Measurements from ENCODE around the gene TBCD.

GRCh38 chr17:82729479-82730260 is 22.2 kb upstream of the TBCD start:
- TF ChIP-seq EZH2 (IDR thresholded peaks at IDR 0.05; ENCODE audit: borderline replicate concordance, low read depth, low read length) (no peak), MAX (CRISPR knock-in tag; IDR thresholded peaks at IDR 0.05) (no peak), JUND (IDR thresholded peaks at IDR 0.05; ENCODE audit: borderline replicate concordance, low read depth, low read length) (no peak), JUND (tag; IDR thresholded peaks at IDR 0.05; ENCODE audit: borderline replicate concordance, low read depth, low read length) (no peak), RBM22 (IDR thresholded peaks at IDR 0.05; ENCODE audit: low read depth, low read length, poor library complexity, severe bottlenecking) (no peak), ZNF274 (IDR thresholded peaks at IDR 0.05; ENCODE audit: borderline replicate concordance, low read depth, low read length) (no peak), CBX2 (IDR thresholded peaks at IDR 0.05; ENCODE audit: insufficient read depth, low read length, poor library complexity, severe bottlenecking) (no peak), SMC3 (conservative IDR thresholded peaks at IDR 0.05; ENCODE audit: insufficient read depth, low read depth, low read length) (no peak), E2F5 (CRISPR knock-in tag; IDR thresholded peaks at IDR 0.05) (no peak), RAD21 (CRISPR knock-in tag; conservative IDR thresholded peaks at IDR 0.05 in 1 of 2, IDR thresholded peaks at IDR 0.05 in 1 of 2) (no peak)
